Karpas-422 (cell line): ENCODE results near the gene MAPK13. TPM values are rescaled to one million over a fixed set of nuclear protein-coding genes. Genes with fewer than 3 reads are reported as not detected.

ENCODE experiments used
- DNase-seq: peaks from one replicate; pipeline ENCODE4 v3.0.0-alpha.2; 2015
- H2AFZ ChIP-seq: fragments of 200-600 bp; sonication (generic); 2 replicates; pipeline ENCODE4 v1.6.1; 2014; ENCODE audit warnings: antibody characterized with exemption, low read length, mixed read lengths
- H3K27ac ChIP-seq: fragments of 200-600 bp; sonication (generic); 2 replicates; pipeline ENCODE4 v1.5.1; 2014; ENCODE audit warnings: mild to moderate bottlenecking, low read length, moderate library complexity
- H3K27me3 ChIP-seq: fragments of 200-600 bp; sonication (generic); 2 replicates; pipeline ENCODE4 v1.6.1; 2014; ENCODE audit warnings: low read length, mixed read lengths
- H3K36me3 ChIP-seq: fragments of 200-600 bp; sonication (generic); 2 replicates; pipeline ENCODE4 v1.6.1; 2014; ENCODE audit warnings: low read length, mixed read lengths; ENCODE audit not compliant: insufficient read depth
- H3K4me1 ChIP-seq: fragments of 200-600 bp; sonication (generic); 2 replicates; pipeline ENCODE4 v1.6.1; 2014; ENCODE audit warnings: mild to moderate bottlenecking, low read length, mixed read lengths
- H3K4me2 ChIP-seq: fragments of 200-600 bp; sonication (generic); 2 replicates; pipeline ENCODE4 v1.6.1; 2014; ENCODE audit warnings: low read length, low read depth, mild to moderate bottlenecking; ENCODE audit not compliant: poor library complexity, severe bottlenecking
- H3K4me3 ChIP-seq: fragments of 200-600 bp; sonication (generic); 2 replicates; pipeline ENCODE4 v1.5.1; 2014; ENCODE audit warnings: mild to moderate bottlenecking, antibody characterized with exemption, low read length, mixed read lengths
- H3K79me2 ChIP-seq: fragments of 200-600 bp; sonication (generic); 2 replicates; pipeline ENCODE4 v1.6.1; 2014; ENCODE audit warnings: mild to moderate bottlenecking, low read length, mixed read lengths
- H3K9ac ChIP-seq: fragments of 200-600 bp; sonication (generic); 2 replicates; pipeline ENCODE4 v1.6.0; 2014; ENCODE audit warnings: low read length
- H3K9me2 ChIP-seq: fragments of 200-600 bp; sonication (generic), shearing (Covaris generic); replicated peaks from 2 replicates; pipeline ENCODE4 v1.6.0; 2014; ENCODE audit warnings: mild to moderate bottlenecking, low read length, moderate library complexity; ENCODE audit not compliant: insufficient read depth
- H3K9me3 ChIP-seq: fragments of 300-700, 200-600 bp; sonication (generic); 2 replicates; pipeline ENCODE4 v1.6.1; 2014; ENCODE audit warnings: low read length, mixed read lengths
- H4K20me1 ChIP-seq: fragments of 200-600 bp; sonication (generic); 2 replicates; pipeline ENCODE4 v1.6.1; 2014; ENCODE audit warnings: mild to moderate bottlenecking, antibody characterized with exemption, low read length, low read depth; ENCODE audit not compliant: insufficient read depth
- total RNA-seq: library from RNA; depleted of rRNA; stranded (reverse); fragments of >200 nt; shearing (Covaris generic); gene quantifications from 2 replicates; pipeline ENCODE4 v1.2.3, GENCODE V29; 2014; ENCODE audit warnings: low replicate concordance

MAPK13 gene
- total RNA-seq, 1 experiment from 2014 or later, result 1.6 TPM

GRCh38 chr6:36131511-36132245 is 1.4 kb downstream of the MAPK13 start:
- DNase-seq, result peak; percentile 64
- H3K4me1 ChIP-seq, result peaks cover 41% of the 10 kb centered on the region
- no peak overlapping the region for H3K27ac ChIP-seq
- no peaks in the 10 kb centered on the region for H3K36me3 ChIP-seq
- peak overlapping the region; percentile 74 for H3K4me2 ChIP-seq
- no peaks in the 10 kb centered on the region for H3K9me2 ChIP-seq
- no peaks in the 10 kb centered on the region for H3K79me2 ChIP-seq
- peak overlapping the region; percentile 96; the same call in 1 of the 2 replicates for H2AFZ ChIP-seq
- H4K20me1 ChIP-seq, result no peaks in the 10 kb centered on the region
- H3K9me3 ChIP-seq, result no peaks in the 10 kb centered on the region
- peak overlapping the region; percentile 61; the same call in 1 of the 2 replicates for H3K4me3 ChIP-seq
- H3K27me3 ChIP-seq, result no peaks in the 10 kb centered on the region
- peak overlapping the region; percentile 64 for H3K9ac ChIP-seq

DNA sequence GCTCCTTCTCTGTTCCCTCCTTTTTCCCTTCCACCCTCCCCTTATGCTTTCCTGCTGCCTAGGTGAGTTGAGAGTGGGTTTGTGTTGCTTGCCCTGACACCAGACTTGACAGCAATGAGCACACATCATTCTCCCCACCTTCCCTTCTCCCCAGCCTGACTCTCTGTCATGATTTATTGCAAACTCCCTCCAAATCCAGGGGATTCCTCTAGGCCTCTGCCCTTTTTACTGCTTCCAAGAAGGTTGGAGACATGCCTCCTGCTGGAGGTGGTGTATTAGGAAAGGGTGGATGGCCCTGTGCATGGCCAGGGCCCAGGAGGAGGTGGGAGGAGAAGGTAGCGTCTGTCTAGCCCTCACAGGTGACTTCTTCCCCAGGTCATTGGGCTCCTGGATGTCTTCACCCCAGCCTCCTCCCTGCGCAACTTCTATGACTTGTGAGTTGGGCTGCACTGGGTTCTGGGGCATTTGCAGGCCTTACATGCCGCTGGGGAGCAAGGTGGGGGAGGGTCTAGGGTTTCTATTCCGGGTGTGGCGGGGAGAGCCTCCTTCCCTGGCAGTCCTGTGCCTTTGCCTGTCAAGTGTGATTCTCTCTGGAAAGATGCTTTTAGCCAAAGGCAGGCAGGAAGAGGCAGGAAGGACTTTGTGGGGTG is 2.1 kb downstream of the MAPK13 start:
- H4K20me1 ChIP-seq, result no peaks in the 10 kb centered on the region
- H3K79me2 ChIP-seq, result no peaks in the 10 kb centered on the region
- H3K36me3 ChIP-seq, result no peaks in the 10 kb centered on the region
- no peak for DNase-seq
- no peak overlapping the region for H2AFZ ChIP-seq
- H3K4me2 ChIP-seq, result peak overlapping the region; percentile 74
- H3K27me3 ChIP-seq, result no peaks in the 10 kb centered on the region
- H3K27ac ChIP-seq, result no peak overlapping the region
- no peaks in the 10 kb centered on the region for H3K9me2 ChIP-seq
- H3K9me3 ChIP-seq, result no peaks in the 10 kb centered on the region
- H3K9ac ChIP-seq, result no peak overlapping the region
- no peak overlapping the region for H3K4me3 ChIP-seq
- peaks cover 41% of the 10 kb centered on the region for H3K4me1 ChIP-seq

DNA sequence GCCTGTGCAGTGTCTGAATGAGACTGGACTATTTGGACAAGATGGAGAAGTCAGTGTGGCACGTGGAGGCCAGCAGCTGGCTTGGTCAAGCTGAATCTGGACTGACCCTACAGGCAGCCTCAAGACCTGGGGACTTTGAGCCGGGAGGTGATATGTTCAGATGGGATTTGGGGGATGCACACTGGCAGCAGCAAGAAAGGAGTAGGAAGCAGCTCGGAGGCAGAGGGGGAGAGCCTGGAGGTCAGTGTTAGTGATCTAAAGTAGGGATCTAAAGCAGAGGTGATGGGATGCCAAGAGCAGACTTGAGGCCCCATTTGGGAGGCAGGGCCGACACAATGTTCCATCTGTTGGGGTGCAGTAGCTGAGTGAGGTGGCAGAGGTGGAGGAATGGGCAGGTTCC is 2.8 kb downstream of the MAPK13 start:
- no peak overlapping the region for H3K27ac ChIP-seq
- no peaks in the 10 kb centered on the region for H3K36me3 ChIP-seq
- H3K9ac ChIP-seq, result no peak overlapping the region
- no peaks in the 10 kb centered on the region for H3K79me2 ChIP-seq
- no peaks in the 10 kb centered on the region for H3K9me3 ChIP-seq
- no peak overlapping the region for H3K4me2 ChIP-seq
- H3K4me1 ChIP-seq, result peaks cover 41% of the 10 kb centered on the region
- no peaks in the 10 kb centered on the region for H3K9me2 ChIP-seq
- no peaks in the 10 kb centered on the region for H3K27me3 ChIP-seq
- H3K4me3 ChIP-seq, result no peak overlapping the region
- H4K20me1 ChIP-seq, result no peaks in the 10 kb centered on the region
- H2AFZ ChIP-seq, result no peak overlapping the region
- DNase-seq, result no peak

DNA sequence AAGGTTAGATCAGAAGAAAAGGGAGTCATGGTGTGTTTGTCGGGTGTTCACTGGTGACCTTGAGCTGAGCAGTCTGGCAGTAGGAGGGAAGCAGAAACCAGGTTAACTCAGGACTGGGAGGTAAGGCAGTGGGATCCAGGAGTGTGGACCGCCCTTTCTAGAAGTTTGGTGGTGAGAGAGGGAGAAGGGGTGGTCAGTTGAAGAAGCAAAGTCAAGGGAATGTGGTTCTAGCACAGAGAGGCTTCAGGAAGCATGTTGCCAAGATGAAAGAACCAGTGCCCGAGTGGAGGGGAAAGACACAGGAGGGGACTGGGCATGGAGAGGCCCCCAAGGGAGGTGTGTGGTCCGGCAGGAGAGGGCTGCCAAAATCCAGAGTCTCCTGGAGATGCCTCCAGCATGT is 3.6 kb downstream of the MAPK13 start:
- Histone ChIP-seq H3K9ac (no peak overlapping the region), H3K9me3 (no peaks in the 10 kb centered on the region), H3K27ac (no peak overlapping the region), H3K4me2 (no peak overlapping the region), H2AFZ (no peak overlapping the region), H3K4me1 (peaks cover 38% of the 10 kb centered on the region), H3K36me3 (no peaks in the 10 kb centered on the region), H3K27me3 (no peaks in the 10 kb centered on the region), H4K20me1 (no peaks in the 10 kb centered on the region), H3K4me3 (no peak overlapping the region), H3K79me2 (no peaks in the 10 kb centered on the region), H3K9me2 (no peaks in the 10 kb centered on the region)
- DNase-seq, result no peak

- Histone ChIP-seq H2AFZ (no peak overlapping the region), H3K4me1 (peaks cover 42% of the 10 kb centered on the region), H3K27ac (no peak overlapping the region), H3K9me3 (no peaks in the 10 kb centered on the region), H3K9ac (no peak overlapping the region), H3K36me3 (no peaks in the 10 kb centered on the region), H3K4me3 (no peak overlapping the region), H3K9me2 (no peaks in the 10 kb centered on the region), H4K20me1 (no peaks in the 10 kb centered on the region), H3K4me2 (no peak overlapping the region), H3K27me3 (no peaks in the 10 kb centered on the region), H3K79me2 (no peaks in the 10 kb centered on the region)
- DNase-seq, result no peak
These were observed 4.9 kb downstream of the MAPK13 start for GRCh38 chr6:36135053-36135731.

DNA sequence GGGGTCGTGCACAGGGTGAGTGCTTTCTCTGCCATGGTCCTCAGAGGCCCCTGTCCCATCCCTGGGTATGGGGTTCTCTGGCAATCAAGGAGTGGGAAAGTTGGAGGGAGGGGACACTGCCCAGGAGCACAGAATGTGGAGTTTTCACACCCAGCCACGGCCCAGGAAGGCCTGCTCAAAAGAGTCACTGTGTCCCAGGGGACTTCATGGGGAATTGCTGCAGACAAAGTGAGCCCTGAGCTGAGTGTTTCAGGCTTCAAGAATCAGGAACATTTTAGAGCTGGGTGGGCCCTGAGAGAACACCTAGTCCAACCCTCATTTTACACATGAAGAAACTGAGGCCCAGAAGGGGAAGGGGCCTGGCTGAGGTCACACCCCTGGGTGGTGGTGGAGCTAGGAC is 5.7 kb downstream of the MAPK13 start:
- no peak overlapping the region for H3K4me3 ChIP-seq
- H3K27ac ChIP-seq, result no peak overlapping the region
- no peaks in the 10 kb centered on the region for H3K36me3 ChIP-seq
- H3K4me1 ChIP-seq, result peaks cover 40% of the 10 kb centered on the region
- DNase-seq, result peak; percentile 57
- no peaks in the 10 kb centered on the region for H3K79me2 ChIP-seq
- no peaks in the 10 kb centered on the region for H3K9me3 ChIP-seq
- no peaks in the 10 kb centered on the region for H3K27me3 ChIP-seq
- no peak overlapping the region for H2AFZ ChIP-seq
- H3K9me2 ChIP-seq, result no peaks in the 10 kb centered on the region
- peak overlapping the region; percentile 0 for H3K4me2 ChIP-seq
- no peaks in the 10 kb centered on the region for H4K20me1 ChIP-seq
- H3K9ac ChIP-seq, result no peak overlapping the region

DNA sequence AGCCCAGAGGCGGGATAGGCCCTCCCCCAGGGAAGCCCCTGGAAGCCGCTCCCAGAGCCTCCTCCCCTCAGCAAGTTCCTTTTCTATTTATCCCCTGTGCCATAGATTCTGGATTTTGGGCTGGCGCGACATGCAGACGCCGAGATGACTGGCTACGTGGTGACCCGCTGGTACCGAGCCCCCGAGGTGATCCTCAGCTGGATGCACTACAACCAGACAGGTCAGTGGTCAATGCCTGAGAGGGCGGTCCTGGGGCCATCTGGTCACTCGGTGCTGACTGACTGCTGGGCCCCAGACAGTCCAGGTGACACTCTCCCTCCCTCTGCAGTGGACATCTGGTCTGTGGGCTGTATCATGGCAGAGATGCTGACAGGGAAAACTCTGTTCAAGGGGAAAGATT is 6.2 kb downstream of the MAPK13 start:
- no peaks in the 10 kb centered on the region for H3K36me3 ChIP-seq
- H3K9me2 ChIP-seq, result no peaks in the 10 kb centered on the region
- no peak overlapping the region for H3K4me3 ChIP-seq
- no peaks in the 10 kb centered on the region for H3K27me3 ChIP-seq
- H3K27ac ChIP-seq, result no peak overlapping the region
- H2AFZ ChIP-seq, result no peak overlapping the region
- no peak overlapping the region for H3K9ac ChIP-seq
- no peak overlapping the region for H3K4me2 ChIP-seq
- no peak for DNase-seq
- H3K79me2 ChIP-seq, result no peaks in the 10 kb centered on the region
- H4K20me1 ChIP-seq, result no peaks in the 10 kb centered on the region
- no peaks in the 10 kb centered on the region for H3K9me3 ChIP-seq
- peaks cover 35% of the 10 kb centered on the region for H3K4me1 ChIP-seq

DNA sequence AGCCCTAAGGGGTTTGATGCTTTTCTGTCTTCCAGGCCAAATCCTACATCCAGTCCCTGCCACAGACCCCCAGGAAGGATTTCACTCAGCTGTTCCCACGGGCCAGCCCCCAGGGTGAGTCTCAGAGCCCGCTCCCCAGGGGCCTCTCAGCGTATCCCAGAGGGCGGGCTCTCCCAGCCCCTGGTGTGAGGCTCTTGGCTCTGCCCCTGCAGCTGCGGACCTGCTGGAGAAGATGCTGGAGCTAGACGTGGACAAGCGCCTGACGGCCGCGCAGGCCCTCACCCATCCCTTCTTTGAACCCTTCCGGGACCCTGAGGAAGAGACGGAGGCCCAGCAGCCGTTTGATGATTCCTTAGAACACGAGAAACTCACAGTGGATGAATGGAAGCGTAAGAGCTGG is 8.4 kb downstream of the MAPK13 start:
- no peak for DNase-seq
- H3K4me2 ChIP-seq, result no peak overlapping the region
- no peak overlapping the region for H3K4me3 ChIP-seq
- H3K9me3 ChIP-seq, result no peaks in the 10 kb centered on the region
- H3K27ac ChIP-seq, result no peak overlapping the region
- H3K9me2 ChIP-seq, result no peaks in the 10 kb centered on the region
- no peaks in the 10 kb centered on the region for H3K36me3 ChIP-seq
- H3K4me1 ChIP-seq, result peaks cover 27% of the 10 kb centered on the region
- no peaks in the 10 kb centered on the region for H3K79me2 ChIP-seq
- H2AFZ ChIP-seq, result no peak overlapping the region
- H3K27me3 ChIP-seq, result no peaks in the 10 kb centered on the region
- no peak overlapping the region for H3K9ac ChIP-seq
- H4K20me1 ChIP-seq, result no peaks in the 10 kb centered on the region
